DOHH2 (cell line): ENCODE data around the gene MGMT.

Source experiments
- H3F3A ChIP-seq: fragments of 200-600 bp; sonication (generic), shearing (Covaris generic); 2 replicates; pipeline ENCODE4 v1.6.0; 2016; ENCODE audit warnings: antibody characterized with exemption, mild to moderate bottlenecking; ENCODE audit not compliant: control insufficient read depth, insufficient read depth
- H3K27ac ChIP-seq: fragments of 200-600 bp; sonication (generic); 2 replicates; pipeline ENCODE4 v1.5.1; 2014; ENCODE audit warnings: low read depth, mild to moderate bottlenecking, low read length, moderate library complexity
- H3K27me3 ChIP-seq: fragments of 200-600 bp; sonication (generic); 2 replicates; pipeline ENCODE4 v1.6.1; 2014; ENCODE audit warnings: mild to moderate bottlenecking, low read length, mixed read lengths; ENCODE audit not compliant: control insufficient read depth
- H3K36me3 ChIP-seq: fragments of 200-600 bp; sonication (generic); 2 replicates; pipeline ENCODE4 v1.6.1; 2014; ENCODE audit warnings: mild to moderate bottlenecking, low read length, moderate library complexity, mixed read lengths; ENCODE audit not compliant: control insufficient read depth
- H3K4me1 ChIP-seq: fragments of 200-600 bp; sonication (generic); 2 replicates; pipeline ENCODE4 v1.6.1; 2014; ENCODE audit warnings: mild to moderate bottlenecking, low read length, mixed read lengths; ENCODE audit not compliant: control insufficient read depth
- H3K4me2 ChIP-seq: fragments of 200-600 bp; sonication (generic); 2 replicates; pipeline ENCODE4 v1.6.0; 2014; ENCODE audit warnings: mild to moderate bottlenecking, low read length, moderate library complexity
- H3K4me3 ChIP-seq: fragments of 200-600 bp; sonication (generic); 2 replicates; pipeline ENCODE4 v1.5.1; 2014; ENCODE audit warnings: mild to moderate bottlenecking, low read length, mixed read lengths
- H3K79me2 ChIP-seq: fragments of 200-600 bp; sonication (generic); 2 replicates; pipeline ENCODE4 v1.6.1; 2014; ENCODE audit warnings: mild to moderate bottlenecking, low read length, mixed read lengths; ENCODE audit not compliant: control insufficient read depth
- H3K9me2 ChIP-seq: fragments of 200-600 bp; sonication (generic); replicated peaks from 2 replicates; pipeline ENCODE4 v1.6.1; 2014; ENCODE audit warnings: mild to moderate bottlenecking, low read length, mixed read lengths; ENCODE audit not compliant: control insufficient read depth
- H3K9me3 ChIP-seq: fragments of 200-600 bp; sonication (generic); 2 replicates; pipeline ENCODE4 v1.6.1; 2014; ENCODE audit warnings: antibody characterized with exemption, low read length, mixed read lengths; ENCODE audit not compliant: control insufficient read depth, insufficient read depth
- H4K20me1 ChIP-seq: fragments of 200-600 bp; sonication (generic); 2 replicates; pipeline ENCODE4 v1.6.0; 2014; ENCODE audit warnings: low read depth, mild to moderate bottlenecking, antibody characterized with exemption, low read length, moderate library complexity; ENCODE audit not compliant: control insufficient read depth, insufficient read depth
- EZH2phosphoT487 ChIP-seq: fragments of 200-600 bp; sonication (generic); IDR thresholded peaks from 2 replicates; pipeline ENCODE4 v1.6.1; 2017; ENCODE audit warnings: borderline replicate concordance, mild to moderate bottlenecking, antibody characterized with exemption, low read length, moderate library complexity, mixed read lengths
- TF ChIP-seq, protein P1 (sequence below): fragments of 200-600 bp; sonication (generic); IDR thresholded peaks from one replicate; pipeline ENCODE4 v1.5.1; 2014; ENCODE audit warnings: antibody characterized with exemption, mild to moderate bottlenecking, low read depth, low read length; ENCODE audit not compliant: poor library complexity, severe bottlenecking

Gene MGMT

DNA sequence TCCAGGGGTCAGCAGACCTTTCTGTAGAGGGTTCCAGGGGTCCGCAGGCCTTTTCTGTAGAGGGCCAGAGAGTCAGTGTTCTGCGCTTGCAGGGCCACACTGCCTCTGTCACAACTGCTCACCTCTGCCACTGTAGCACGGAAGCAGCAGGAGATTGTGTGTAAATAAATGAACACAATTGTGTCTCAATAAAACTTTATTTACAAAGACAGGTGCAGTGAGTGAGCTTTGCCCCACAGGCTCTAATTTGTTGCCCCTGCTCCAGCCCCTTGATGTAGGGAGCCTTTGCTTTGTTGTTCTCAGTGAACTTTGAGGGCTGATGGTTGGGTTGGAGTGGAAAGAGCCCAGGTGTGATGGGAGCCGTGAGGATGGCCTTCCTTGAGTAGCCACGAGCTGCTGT lies 67.8 kb downstream of the MGMT start:
- Histone ChIP-seq H3K79me2 (no peaks in the 10 kb centered on the region), H3K9me2 (no peaks in the 10 kb centered on the region), H3K27ac (no peak overlapping the region), H3K4me2 (no peak overlapping the region), H3F3A (no peaks in the 10 kb centered on the region), H4K20me1 (no peaks in the 10 kb centered on the region), H3K4me3 (no peak overlapping the region), H3K36me3 (no peaks in the 10 kb centered on the region), H3K27me3 (no peaks in the 10 kb centered on the region), H3K4me1 (peaks cover 8% of the 10 kb centered on the region), H3K9me3 (no peaks in the 10 kb centered on the region)
- TF ChIP-seq, protein P1, sequence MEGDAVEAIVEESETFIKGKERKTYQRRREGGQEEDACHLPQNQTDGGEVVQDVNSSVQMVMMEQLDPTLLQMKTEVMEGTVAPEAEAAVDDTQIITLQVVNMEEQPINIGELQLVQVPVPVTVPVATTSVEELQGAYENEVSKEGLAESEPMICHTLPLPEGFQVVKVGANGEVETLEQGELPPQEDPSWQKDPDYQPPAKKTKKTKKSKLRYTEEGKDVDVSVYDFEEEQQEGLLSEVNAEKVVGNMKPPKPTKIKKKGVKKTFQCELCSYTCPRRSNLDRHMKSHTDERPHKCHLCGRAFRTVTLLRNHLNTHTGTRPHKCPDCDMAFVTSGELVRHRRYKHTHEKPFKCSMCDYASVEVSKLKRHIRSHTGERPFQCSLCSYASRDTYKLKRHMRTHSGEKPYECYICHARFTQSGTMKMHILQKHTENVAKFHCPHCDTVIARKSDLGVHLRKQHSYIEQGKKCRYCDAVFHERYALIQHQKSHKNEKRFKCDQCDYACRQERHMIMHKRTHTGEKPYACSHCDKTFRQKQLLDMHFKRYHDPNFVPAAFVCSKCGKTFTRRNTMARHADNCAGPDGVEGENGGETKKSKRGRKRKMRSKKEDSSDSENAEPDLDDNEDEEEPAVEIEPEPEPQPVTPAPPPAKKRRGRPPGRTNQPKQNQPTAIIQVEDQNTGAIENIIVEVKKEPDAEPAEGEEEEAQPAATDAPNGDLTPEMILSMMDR = no peak

- Histone ChIP-seq H3K4me1 (peaks cover 8% of the 10 kb centered on the region), H3K4me2 (no peak overlapping the region), H3K36me3 (no peaks in the 10 kb centered on the region), H3F3A (no peaks in the 10 kb centered on the region), H3K9me3 (no peaks in the 10 kb centered on the region), H3K9me2 (no peaks in the 10 kb centered on the region), H3K27me3 (no peaks in the 10 kb centered on the region), H3K27ac (no peak overlapping the region), H3K4me3 (no peak overlapping the region), H4K20me1 (no peaks in the 10 kb centered on the region), H3K79me2 (no peaks in the 10 kb centered on the region)
- TF ChIP-seq, protein P1 = no peak
- no peak for TF ChIP-seq EZH2phosphoT487
Observed at GRCh38 chr10:129536336-129536735, 69.3 kb downstream of the MGMT start.

- Histone ChIP-seq H3K9me3 (no peaks in the 10 kb centered on the region), H4K20me1 (no peaks in the 10 kb centered on the region), H3K79me2 (no peaks in the 10 kb centered on the region), H3F3A (no peaks in the 10 kb centered on the region), H3K4me2 (no peak overlapping the region), H3K4me3 (no peak overlapping the region), H3K9me2 (no peaks in the 10 kb centered on the region), H3K4me1 (peaks cover 8% of the 10 kb centered on the region), H3K27me3 (no peaks in the 10 kb centered on the region), H3K36me3 (no peaks in the 10 kb centered on the region), H3K27ac (no peak overlapping the region)
- TF ChIP-seq, protein P1 = no peak
- no peak for TF ChIP-seq EZH2phosphoT487
Observed at GRCh38 chr10:129537151-129537550, 70.1 kb downstream of the MGMT start.

- no peaks in the 10 kb centered on the region for H4K20me1 ChIP-seq
- no peak overlapping the region for H3K4me3 ChIP-seq
- no peak overlapping the region for H3K4me2 ChIP-seq
- no peaks in the 10 kb centered on the region for H3K9me2 ChIP-seq
- no peaks in the 10 kb centered on the region for H3K36me3 ChIP-seq
- no peaks in the 10 kb centered on the region for H3K9me3 ChIP-seq
- no peaks in the 10 kb centered on the region for H3K4me1 ChIP-seq
- H3K27me3 ChIP-seq = no peaks in the 10 kb centered on the region
- no peak for TF ChIP-seq EZH2phosphoT487
- TF ChIP-seq, protein P1 = no peak
- H3K27ac ChIP-seq = no peak overlapping the region
- H3F3A ChIP-seq = no peaks in the 10 kb centered on the region
- no peaks in the 10 kb centered on the region for H3K79me2 ChIP-seq
Observed at GRCh38 chr10:129538236-129538635, 71.2 kb downstream of the MGMT start.
